ENCODE data around the gene UTP15.

DNA sequence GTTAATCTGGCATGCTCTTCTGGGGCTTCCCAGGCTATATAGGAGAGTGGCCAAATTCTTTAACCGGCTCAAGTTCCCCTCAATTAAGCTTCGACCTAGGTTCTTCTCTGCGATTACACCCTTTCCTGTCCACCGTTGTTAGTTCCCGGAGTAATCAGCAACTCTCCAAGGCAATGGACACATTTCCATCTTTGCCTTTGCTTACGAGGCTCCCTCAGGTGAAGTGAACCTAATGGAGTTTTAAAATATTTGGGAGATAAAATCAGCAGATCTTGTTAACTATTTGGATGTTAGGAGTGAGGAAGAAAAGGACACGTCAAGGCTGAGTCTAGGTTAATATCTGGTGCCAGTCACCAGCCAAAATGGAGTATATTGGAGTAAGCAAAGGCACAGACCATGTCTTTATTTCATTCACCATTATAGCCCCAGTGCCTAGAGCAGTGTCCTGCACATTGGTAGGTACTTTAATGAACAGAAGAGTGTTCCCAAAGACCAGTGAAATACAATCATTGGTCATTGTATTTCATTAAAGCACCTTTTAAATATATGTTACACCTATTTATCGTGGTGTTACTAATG lies 515 bp downstream of the UTP15 start:
- no peak for TF ChIP-seq POLR2A (IDR thresholded peaks at IDR 0.05)
- TF ChIP-seq, protein P1, sequence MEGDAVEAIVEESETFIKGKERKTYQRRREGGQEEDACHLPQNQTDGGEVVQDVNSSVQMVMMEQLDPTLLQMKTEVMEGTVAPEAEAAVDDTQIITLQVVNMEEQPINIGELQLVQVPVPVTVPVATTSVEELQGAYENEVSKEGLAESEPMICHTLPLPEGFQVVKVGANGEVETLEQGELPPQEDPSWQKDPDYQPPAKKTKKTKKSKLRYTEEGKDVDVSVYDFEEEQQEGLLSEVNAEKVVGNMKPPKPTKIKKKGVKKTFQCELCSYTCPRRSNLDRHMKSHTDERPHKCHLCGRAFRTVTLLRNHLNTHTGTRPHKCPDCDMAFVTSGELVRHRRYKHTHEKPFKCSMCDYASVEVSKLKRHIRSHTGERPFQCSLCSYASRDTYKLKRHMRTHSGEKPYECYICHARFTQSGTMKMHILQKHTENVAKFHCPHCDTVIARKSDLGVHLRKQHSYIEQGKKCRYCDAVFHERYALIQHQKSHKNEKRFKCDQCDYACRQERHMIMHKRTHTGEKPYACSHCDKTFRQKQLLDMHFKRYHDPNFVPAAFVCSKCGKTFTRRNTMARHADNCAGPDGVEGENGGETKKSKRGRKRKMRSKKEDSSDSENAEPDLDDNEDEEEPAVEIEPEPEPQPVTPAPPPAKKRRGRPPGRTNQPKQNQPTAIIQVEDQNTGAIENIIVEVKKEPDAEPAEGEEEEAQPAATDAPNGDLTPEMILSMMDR (IDR thresholded peaks at IDR 0.05), result no peak

All from esophagus squamous epithelium (tissue), 4 donors.